OCI-LY1 (cell line): ENCODE measurements around the gene PARP15.

Source experiments
- H2AFZ ChIP-seq: fragments of 200-600 bp; sonication (generic), shearing (Covaris generic); 2 replicates; pipeline ENCODE4 v1.6.0; 2014; ENCODE audit warnings: antibody characterized with exemption, mild to moderate bottlenecking, low read length
- H3F3A ChIP-seq: fragments of 200-600 bp; sonication (generic), shearing (Covaris generic); 2 replicates; pipeline ENCODE4 v1.6.0; 2014; ENCODE audit warnings: mild to moderate bottlenecking, antibody characterized with exemption, low read length, moderate library complexity; ENCODE audit not compliant: insufficient read depth
- H3K27ac ChIP-seq: fragments of 200-600 bp; sonication (generic); 2 replicates; pipeline ENCODE4 v1.5.1; 2014; ENCODE audit warnings: low read length, mixed run types, mild to moderate bottlenecking, low read depth; ENCODE audit not compliant: poor library complexity, severe bottlenecking
- H3K27me3 ChIP-seq: fragments of 200-600 bp; sonication (generic); 2 replicates; pipeline ENCODE4 v1.6.0; 2014; ENCODE audit warnings: antibody characterized with exemption, mild to moderate bottlenecking, low read length, moderate library complexity; ENCODE audit not compliant: insufficient read depth
- H3K36me3 ChIP-seq: fragments of 200-600 bp; sonication (generic); 2 replicates; pipeline ENCODE4 v1.6.1; 2014; ENCODE audit warnings: mild to moderate bottlenecking, antibody characterized with exemption, low read length, moderate library complexity, mixed read lengths; ENCODE audit not compliant: insufficient read depth
- H3K4me1 ChIP-seq: fragments of 200-600 bp; sonication (generic); 2 replicates; pipeline ENCODE4 v1.5.1; 2014; ENCODE audit warnings: mild to moderate bottlenecking, low read length, moderate library complexity; ENCODE audit not compliant: insufficient read depth, severe bottlenecking
- H3K4me2 ChIP-seq: fragments of 200-600 bp; sonication (generic), shearing (Covaris generic); 2 replicates; pipeline ENCODE4 v1.6.1; 2014; ENCODE audit warnings: low read length
- H3K4me3 ChIP-seq: fragments of 200-600 bp; sonication (generic); 2 replicates; pipeline ENCODE4 v1.5.1; 2014; ENCODE audit warnings: low read length, low read depth, mild to moderate bottlenecking, mixed read lengths; ENCODE audit not compliant: poor library complexity, severe bottlenecking
- H3K79me2 ChIP-seq: fragments of 200-600 bp; shearing (Covaris generic); 2 replicates; pipeline ENCODE4 v1.6.1; 2016; ENCODE audit warnings: mixed run types, low read length, mixed read lengths; ENCODE audit not compliant: insufficient read depth
- H3K9ac ChIP-seq: fragments of 200-600 bp; sonication (generic), shearing (Covaris generic); 2 replicates; pipeline ENCODE4 v1.6.1; 2014; ENCODE audit warnings: mild to moderate bottlenecking, low read length, mixed read lengths
- H3K9me2 ChIP-seq: fragments of 200-600 bp; sonication (generic), shearing (Covaris generic); 2 replicates; pipeline ENCODE4 v1.6.1; 2014; ENCODE audit warnings: low read depth, mild to moderate bottlenecking, low read length, mixed read lengths
- H3K9me3 ChIP-seq: fragments of 200-600 bp; shearing (Covaris generic); 2 replicates; pipeline ENCODE4 v1.6.1; 2014; ENCODE audit warnings: low read length, mixed read lengths
- H4K20me1 ChIP-seq: fragments of 200-600 bp; sonication (generic), shearing (Covaris generic); 2 replicates; pipeline ENCODE4 v1.6.0; 2016; ENCODE audit warnings: mild to moderate bottlenecking, low read length; ENCODE audit not compliant: insufficient read depth
- EZH2 ChIP-seq: fragments of 200-600 bp; sonication (generic), shearing (Covaris generic); IDR thresholded peaks from 2 replicates; pipeline ENCODE4 v1.8.0; 2017; ENCODE audit warnings: borderline replicate concordance, mixed run types, mild to moderate bottlenecking, antibody characterized with exemption, low read length, moderate library complexity, mixed read lengths
- TF ChIP-seq, protein P1 (sequence below): fragments of 200-600 bp; sonication (generic), shearing (Covaris generic); IDR thresholded peaks from 2 replicates; pipeline ENCODE4 v1.5.1; 2017; ENCODE audit warnings: mild to moderate bottlenecking, antibody characterized with exemption, low read length, moderate library complexity, mixed read lengths

PARP15 gene

DNA sequence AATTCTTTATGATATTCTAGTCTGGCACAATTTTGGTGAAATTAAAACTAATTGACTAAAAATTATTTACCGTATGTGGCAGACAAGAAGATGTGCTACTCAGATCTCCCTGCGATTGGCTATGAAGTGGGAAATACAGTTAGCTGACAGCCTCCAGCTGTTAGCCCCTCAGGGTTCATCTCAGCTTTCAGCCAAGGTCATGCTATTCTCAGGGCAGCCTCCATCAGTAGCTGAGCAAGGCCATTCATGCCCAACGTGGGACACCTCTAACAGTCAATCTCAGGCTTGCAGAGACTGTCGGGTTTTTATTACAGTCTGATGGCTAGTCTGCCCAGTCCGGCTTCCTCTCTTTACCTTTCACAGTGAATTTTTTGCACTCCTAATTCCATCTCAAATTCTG is 20.1 kb upstream of the PARP15 start:
- no peaks in the 10 kb centered on the region for H3F3A ChIP-seq
- H3K79me2 ChIP-seq = no peaks in the 10 kb centered on the region

DNA sequence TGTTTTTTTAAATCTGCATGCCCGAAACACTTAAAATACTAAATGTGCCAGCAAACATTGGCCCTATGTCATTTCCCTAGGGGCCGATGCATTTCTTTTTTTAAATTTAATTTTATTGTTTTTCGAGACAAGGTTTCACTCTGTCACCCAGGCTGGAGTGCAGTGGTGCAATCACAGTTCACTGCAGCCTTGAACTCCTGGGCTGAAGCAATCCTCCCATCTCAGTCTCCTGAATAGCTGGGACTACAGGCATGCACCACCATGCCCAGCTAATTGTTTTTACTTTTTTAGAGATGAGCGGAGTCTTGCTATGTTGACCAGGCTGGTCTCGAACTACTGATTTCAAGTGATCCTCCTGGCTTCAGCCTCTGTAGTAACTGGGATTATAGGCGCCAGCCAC is 18.8 kb upstream of the PARP15 start:
- H2AFZ ChIP-seq = no peak overlapping the region
- TF ChIP-seq, protein P1, sequence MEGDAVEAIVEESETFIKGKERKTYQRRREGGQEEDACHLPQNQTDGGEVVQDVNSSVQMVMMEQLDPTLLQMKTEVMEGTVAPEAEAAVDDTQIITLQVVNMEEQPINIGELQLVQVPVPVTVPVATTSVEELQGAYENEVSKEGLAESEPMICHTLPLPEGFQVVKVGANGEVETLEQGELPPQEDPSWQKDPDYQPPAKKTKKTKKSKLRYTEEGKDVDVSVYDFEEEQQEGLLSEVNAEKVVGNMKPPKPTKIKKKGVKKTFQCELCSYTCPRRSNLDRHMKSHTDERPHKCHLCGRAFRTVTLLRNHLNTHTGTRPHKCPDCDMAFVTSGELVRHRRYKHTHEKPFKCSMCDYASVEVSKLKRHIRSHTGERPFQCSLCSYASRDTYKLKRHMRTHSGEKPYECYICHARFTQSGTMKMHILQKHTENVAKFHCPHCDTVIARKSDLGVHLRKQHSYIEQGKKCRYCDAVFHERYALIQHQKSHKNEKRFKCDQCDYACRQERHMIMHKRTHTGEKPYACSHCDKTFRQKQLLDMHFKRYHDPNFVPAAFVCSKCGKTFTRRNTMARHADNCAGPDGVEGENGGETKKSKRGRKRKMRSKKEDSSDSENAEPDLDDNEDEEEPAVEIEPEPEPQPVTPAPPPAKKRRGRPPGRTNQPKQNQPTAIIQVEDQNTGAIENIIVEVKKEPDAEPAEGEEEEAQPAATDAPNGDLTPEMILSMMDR = no peak
- no peak for TF ChIP-seq EZH2
- H3K9me2 ChIP-seq = no peaks in the 10 kb centered on the region
- no peaks in the 10 kb centered on the region for H3K27me3 ChIP-seq
- H3K4me1 ChIP-seq = peaks cover 15% of the 10 kb centered on the region
- no peaks in the 10 kb centered on the region for H3K79me2 ChIP-seq
- no peak overlapping the region for H3K4me2 ChIP-seq
- H4K20me1 ChIP-seq = no peaks in the 10 kb centered on the region
- H3K9me3 ChIP-seq = no peaks in the 10 kb centered on the region
- H3F3A ChIP-seq = no peaks in the 10 kb centered on the region
- no peaks in the 10 kb centered on the region for H3K36me3 ChIP-seq
- H3K27ac ChIP-seq = no peak overlapping the region
- no peak overlapping the region for H3K9ac ChIP-seq
- no peak overlapping the region for H3K4me3 ChIP-seq

More for the DNA sequence above, 20.1 kb upstream of the PARP15 start:
- H3K27me3 ChIP-seq = no peaks in the 10 kb centered on the region
- TF ChIP-seq, protein P1 = no peak
- TF ChIP-seq EZH2 = no peak
- no peaks in the 10 kb centered on the region for H3K36me3 ChIP-seq
- H3K9me3 ChIP-seq = no peaks in the 10 kb centered on the region
- peaks cover 3% of the 10 kb centered on the region for H3K4me1 ChIP-seq
- no peak overlapping the region for H3K4me3 ChIP-seq
- no peak overlapping the region for H3K27ac ChIP-seq
- H4K20me1 ChIP-seq = no peaks in the 10 kb centered on the region
- H3K9me2 ChIP-seq = no peaks in the 10 kb centered on the region
- no peak overlapping the region for H2AFZ ChIP-seq
- H3K9ac ChIP-seq = no peak overlapping the region
- H3K4me2 ChIP-seq = no peak overlapping the region

DNA sequence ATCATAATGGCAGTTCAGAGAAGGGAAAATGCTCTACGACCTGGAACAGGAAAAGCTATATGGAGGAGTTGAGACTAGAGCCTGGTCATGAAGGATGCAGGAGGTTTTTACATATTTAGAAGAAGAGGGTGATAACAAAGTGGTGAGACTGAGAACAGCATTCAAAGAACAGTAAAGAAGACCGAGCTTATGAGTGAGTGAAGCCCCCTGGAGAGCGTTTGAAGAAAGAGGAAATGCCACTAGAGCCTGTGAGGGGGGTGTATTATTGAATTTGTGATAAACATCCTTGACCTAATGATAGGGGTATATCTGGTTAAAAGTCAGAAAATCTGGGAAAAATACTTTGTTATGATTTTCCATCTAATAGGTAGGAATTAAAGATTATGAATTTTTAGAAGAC is 17.5 kb upstream of the PARP15 start:
- Histone ChIP-seq H3K9me3 (no peaks in the 10 kb centered on the region), H2AFZ (no peak overlapping the region), H3K4me1 (peaks cover 28% of the 10 kb centered on the region), H3K27me3 (no peaks in the 10 kb centered on the region), H3K9ac (no peak overlapping the region), H3K4me3 (no peak overlapping the region), H3K79me2 (no peaks in the 10 kb centered on the region), H3K4me2 (no peak overlapping the region), H3F3A (no peaks in the 10 kb centered on the region), H3K9me2 (no peaks in the 10 kb centered on the region), H4K20me1 (no peaks in the 10 kb centered on the region), H3K36me3 (no peaks in the 10 kb centered on the region), H3K27ac (no peak overlapping the region)
- TF ChIP-seq, protein P1 = no peak
- no peak for TF ChIP-seq EZH2
